Stimulated activated CD8-positive, alpha-beta memory T cell treated with anti-CD3 and anti-CD28 coated beads, Interleukin-2, amount 100 ng/mL, for 48 hours (primary cell): ENCODE data around the gene EFCAB12.
A peak's percentile ranks its signal among the peaks of the same experiment; 100 is the strongest.

Experiments used
- DNase-seq, 2 donors: peaks; one replicate each; pipeline ENCODE4 v3.0.0-alpha.2; 2020; ENCODE audit warnings: low read depth in 2 of 2

Gene EFCAB12

DNA sequence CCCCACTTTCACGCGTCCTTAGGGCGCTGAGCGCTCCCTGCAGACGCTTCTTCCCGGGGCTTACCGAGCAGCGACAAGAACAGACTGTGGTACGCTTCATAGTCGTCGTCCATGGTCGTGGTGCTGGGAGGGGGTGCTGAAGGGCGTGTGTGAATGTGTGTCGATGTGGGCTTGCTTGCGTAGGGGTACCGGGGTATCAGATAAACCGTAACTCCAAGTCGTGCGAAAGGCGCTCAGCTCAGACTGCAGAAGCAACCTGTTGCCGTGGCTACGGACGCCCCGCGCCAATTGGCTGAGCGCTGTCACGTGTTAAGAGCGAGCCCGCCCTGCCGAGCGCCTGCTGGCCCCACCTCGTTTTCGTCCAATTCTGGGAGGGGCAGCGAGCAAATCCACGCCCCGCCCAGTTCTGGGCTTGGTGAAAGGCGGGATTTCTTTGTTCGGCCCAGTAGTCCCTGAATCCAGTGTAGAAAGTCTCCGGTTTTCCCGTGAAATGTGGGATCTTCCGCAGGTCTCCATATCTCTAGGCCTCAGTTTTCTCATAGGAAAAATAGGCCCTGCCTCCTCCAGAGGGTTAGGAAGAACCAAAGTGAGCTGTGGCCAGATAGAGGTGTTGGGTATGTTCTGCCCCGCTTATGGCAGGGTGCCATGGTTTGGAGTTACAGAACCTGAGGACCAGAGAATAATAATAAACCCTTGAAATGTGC is at the start of gene EFCAB12:
TSS of gene EFCAB12 (minus strand) at position 261 of the 704 bp plus-strand sequence. CDS start at position 113, 148 bp downstream.
- peak; percentile 79 to 85 for DNase-seq

GRCh38 chr3:129476586-129476985 is 48.1 kb upstream of the EFCAB12 start:
- no peak for DNase-seq

GRCh38 chr3:129475863-129476262 is 47.4 kb upstream of the EFCAB12 start:
- no peak for DNase-seq

DNA sequence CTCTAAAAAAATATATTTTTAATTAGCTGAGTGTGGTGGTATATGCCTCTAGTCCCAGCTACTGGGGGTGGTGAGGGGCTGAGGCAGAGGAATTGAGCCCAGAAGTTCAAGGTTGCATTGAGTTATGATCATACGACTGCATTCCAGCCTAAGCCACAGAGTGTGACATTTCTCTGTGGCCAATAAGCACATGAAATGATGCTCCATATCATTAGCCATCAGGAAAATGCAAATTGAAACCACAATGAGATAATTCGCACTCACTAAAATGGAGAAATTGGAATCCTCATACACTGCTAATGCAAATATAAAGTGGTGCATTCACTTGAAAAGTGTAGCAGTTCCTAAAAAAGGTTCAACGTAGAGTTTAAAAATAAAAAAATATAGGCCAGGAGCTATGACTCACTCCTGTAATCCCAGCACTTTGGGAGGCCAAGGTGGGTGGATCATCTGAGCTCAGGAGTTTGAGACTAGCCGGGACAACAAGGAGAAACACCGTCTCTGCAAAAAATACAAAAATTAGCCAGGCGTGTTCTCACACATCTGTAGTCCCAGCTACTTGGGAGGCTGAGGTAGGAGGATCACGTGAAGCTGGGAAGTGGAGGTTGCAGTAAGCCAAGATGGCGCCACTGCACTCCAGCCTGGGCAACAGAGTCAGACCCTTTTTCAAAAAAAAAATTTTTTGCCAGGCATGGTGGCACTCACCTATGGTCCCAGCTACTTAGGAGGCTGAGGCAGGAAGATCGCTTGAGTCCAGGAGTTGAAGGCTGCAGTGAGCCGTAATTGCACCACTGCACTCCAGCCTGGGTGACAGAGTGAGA is 46.8 kb upstream of the EFCAB12 start:
- no peak for DNase-seq

GRCh38 chr3:129473769-129474152 is 45.3 kb upstream of the EFCAB12 start:
- DNase-seq: no peak

GRCh38 chr3:129473067-129473768 is 44.8 kb upstream of the EFCAB12 start:
- no peak for DNase-seq

GRCh38 chr3:129470861-129471260 is 42.4 kb upstream of the EFCAB12 start:
- no peak for DNase-seq

DNA sequence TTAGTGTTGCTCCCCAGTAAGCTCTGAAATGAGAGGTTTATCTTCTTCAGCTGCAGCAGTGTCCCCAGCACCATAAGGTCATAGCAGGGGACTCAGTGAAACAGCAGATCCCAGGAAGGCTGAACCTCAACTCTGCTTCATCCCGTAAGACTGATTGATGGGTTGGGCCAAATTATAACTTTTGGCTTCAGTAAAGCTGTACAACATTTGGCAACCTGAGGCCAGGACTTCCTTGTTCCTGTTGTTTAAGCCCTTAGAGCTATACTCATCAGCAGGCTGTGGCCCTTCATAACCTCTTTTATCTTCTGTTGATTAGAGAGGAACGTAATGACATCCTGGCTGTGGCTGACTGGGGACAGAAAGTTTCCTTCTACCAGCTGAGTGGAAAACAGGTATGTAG is 40.6 kb upstream of the EFCAB12 start:
- DNase-seq: no peak

DNA sequence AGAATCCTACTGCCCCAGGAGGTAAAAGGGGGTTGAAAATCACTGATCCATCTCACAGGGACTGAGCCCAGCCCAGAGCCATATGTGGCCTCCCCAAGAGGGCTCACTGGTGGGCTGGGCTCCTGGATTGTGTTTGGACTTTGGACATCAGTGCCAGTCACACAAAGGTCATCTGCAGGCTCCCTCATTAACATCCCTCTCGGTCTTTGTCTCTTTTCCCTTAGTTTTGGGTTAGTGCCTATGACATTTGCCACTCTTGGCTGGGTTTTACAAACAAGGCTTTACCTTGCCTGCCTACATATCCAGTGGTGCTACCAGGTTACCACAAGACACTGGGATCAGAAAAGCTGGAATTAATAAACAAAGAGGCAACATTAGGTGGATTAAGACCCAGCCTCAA is 39.5 kb upstream of the EFCAB12 start:
- DNase-seq: no peak

- no peak for DNase-seq
These were observed 35.3 kb upstream of the EFCAB12 start for GRCh38 chr3:129463716-129464115.

DNA sequence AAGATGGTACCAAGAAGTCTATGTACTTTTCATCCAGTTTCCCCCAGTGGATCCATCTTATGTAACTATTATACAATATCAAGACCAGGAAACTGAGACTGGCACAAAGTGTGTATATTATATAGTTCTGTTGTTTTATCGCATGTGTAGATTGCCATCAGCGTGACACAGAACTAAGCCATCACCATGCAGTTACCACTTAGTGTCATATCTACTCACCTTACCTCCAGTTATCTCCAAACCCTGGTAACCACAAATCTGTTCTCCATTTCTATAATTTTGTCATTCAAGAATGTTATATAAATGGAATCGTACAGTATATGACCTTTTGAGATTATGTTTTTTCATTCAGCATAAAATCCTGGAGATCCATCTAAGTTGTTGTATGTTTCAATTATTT is 34.7 kb upstream of the EFCAB12 start:
- DNase-seq: no peak

DNA sequence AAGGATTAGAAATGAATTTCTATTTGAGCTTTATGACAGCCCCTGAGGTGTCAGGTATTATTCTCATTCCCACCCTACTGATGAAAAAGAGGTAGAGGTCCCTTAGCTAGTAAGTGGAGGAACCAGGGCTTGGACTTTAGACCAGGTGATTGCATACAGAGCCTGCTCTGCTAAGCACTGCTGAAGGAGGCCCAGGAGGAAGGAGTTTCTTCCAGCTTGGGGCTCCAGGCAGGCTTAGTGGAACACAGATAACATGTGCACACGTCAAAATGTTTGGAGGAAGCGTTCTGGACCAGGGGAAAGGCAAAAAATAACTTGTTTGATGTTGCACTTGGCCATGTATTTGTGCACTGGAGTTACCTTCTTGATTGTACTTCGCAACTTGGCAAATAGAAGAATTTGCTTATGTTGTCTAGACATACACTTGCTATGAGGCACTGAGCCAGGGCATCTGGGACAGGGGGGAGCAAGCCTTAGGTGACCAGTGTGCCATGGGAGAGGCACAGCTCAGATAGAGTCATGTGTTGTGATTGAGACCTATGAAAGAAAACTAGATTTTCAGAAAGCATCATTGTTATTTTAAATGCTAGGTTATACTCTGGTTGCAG is 34.0 kb upstream of the EFCAB12 start:
- no peak for DNase-seq

- no peak for DNase-seq
These were observed 33.2 kb upstream of the EFCAB12 start for GRCh38 chr3:129461461-129462146.

- DNase-seq: no peak
These were observed 32.6 kb upstream of the EFCAB12 start for GRCh38 chr3:129461022-129461421.

DNA sequence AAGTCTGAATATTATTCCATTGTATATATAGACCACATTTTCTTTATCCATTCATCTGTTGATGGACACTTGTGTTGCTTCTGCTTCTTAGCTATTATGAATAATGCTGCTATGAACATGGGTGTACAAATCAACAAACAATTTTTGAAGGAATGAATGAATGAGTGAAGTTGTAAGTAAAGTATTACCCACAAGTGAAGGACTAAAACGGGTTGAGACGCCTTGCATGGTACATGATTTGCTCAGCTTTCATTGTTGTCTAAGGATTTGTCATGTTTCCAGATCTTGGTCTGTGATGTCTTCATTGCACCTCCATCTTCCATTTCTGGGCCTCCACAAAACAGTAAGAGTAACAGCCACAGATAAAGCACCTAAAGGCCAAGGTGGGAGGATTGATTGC is 32.1 kb upstream of the EFCAB12 start:
- no peak for DNase-seq

- DNase-seq: no peak
These were observed 31.7 kb upstream of the EFCAB12 start for GRCh38 chr3:129460155-129460554.

- DNase-seq: no peak
These were observed 25.3 kb upstream of the EFCAB12 start for GRCh38 chr3:129453732-129454131.

GRCh38 chr3:129449279-129450115 is 21.1 kb upstream of the EFCAB12 start:
- no peak for DNase-seq

DNA sequence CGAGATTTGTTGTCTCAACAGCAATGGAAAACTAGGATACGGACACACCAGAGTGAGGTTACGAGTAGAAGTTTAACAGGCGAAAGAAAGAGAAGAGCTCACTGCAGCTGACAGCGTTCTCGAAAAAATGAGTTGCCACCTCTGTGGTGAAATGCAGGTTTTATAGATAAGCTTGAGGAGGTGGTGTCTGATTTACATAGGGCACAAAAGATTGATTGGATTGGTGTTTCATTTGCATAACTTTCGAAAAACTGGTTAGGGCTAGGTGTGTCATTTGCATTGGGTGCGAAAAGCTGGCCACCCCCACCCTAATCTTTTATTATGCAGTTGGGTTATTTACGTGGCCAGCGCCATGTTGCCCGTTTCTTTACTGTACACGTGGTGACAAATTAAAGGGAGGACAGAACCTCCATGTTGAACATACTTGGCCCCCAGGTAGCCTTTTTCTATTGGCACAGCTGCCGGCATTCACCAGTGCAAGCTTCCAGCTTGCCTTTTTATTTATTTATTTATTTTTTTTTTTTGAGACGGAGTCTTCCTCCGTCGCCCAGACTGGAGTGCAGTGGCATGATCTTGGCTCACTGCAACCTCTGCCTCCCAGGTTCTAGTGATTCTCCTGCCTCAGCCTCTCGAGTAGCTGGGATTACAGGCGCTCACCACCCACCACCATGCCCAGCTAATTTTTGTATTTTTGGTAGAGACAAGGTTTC is 19.9 kb upstream of the EFCAB12 start:
- DNase-seq: no peak

- no peak for DNase-seq
These were observed 18.5 kb upstream of the EFCAB12 start for GRCh38 chr3:129446926-129447325.
